IMR-90 (cell line): ENCODE data around the gene NHLRC3. TPM values are rescaled to one million over a fixed set of nuclear protein-coding genes. Genes with fewer than 3 reads are reported as not detected.

ENCODE experiments used
- ATAC-seq: fragments of 200-7000 bp; cut with Tn5 transposase; 2 replicates; pipeline ENCODE4 v1.9.1; 2020; ENCODE audit warnings: low read depth, mild to moderate bottlenecking, moderate library complexity
- BruUV-seq: library from RNA; stranded (reverse); fragments of 400-500 nt; replicated peaks from 2 replicates; lab custom pipeline; 2021; lab: Mats Ljungman, UMichigan
- CTCF ChIA-PET: fragments of 300-600 bp; formaldehyde crosslinking; extraction: SDS; loops from one replicate; lab custom pipeline; 2021; ENCODE audit warnings: antibody characterized with exemption; lab: Yijun Ruan, JAX
- POLR2A ChIA-PET: fragments of 300-600 bp; sonication (Branson Sonifier 250); formaldehyde crosslinking; loops from one replicate; lab custom pipeline; 2022; ENCODE audit warnings: antibody characterized with exemption; ENCODE audit not compliant: unreplicated experiment; lab: Charles Lee
- DNase-seq: peaks from one replicate; pipeline ENCODE4 v3.0.0; 2013
- H2AFZ ChIP-seq: replicated peaks from 2 replicates; pipeline ENCODE3; 2013; ENCODE audit warnings: low read length, mild to moderate bottlenecking; ENCODE audit not compliant: poor library complexity
- H2AK5ac ChIP-seq: 2 replicates; pipeline ENCODE4 v1.6.1; 2013; ENCODE audit warnings: low read depth, low read length, inconsistent platforms
- H2AK9ac ChIP-seq: replicated peaks from 2 replicates; pipeline ENCODE3; 2013; ENCODE audit warnings: mild to moderate bottlenecking, low read depth, low read length, moderate library complexity; ENCODE audit not compliant: poor library complexity
- H2BK120ac ChIP-seq: 2 replicates; pipeline ENCODE4 v1.6.1; 2013; ENCODE audit warnings: low read depth, low read length, inconsistent platforms
- H2BK15ac ChIP-seq: 3 replicates; pipeline ENCODE4 v1.6.1; 2013; ENCODE audit warnings: low read depth, low read length, inconsistent platforms
- H2BK20ac ChIP-seq: 2 replicates; pipeline ENCODE4 v1.6.1; 2013; ENCODE audit warnings: low read depth, mild to moderate bottlenecking, inconsistent platforms, low read length, moderate library complexity
- H2BK5ac ChIP-seq: 2 replicates; pipeline ENCODE4 v1.6.1; 2013; ENCODE audit warnings: mild to moderate bottlenecking, low read depth, low read length, inconsistent platforms; ENCODE audit not compliant: poor library complexity, severe bottlenecking
- H3K14ac ChIP-seq: replicated peaks from 2 replicates; pipeline ENCODE4 v1.6.1; 2013; ENCODE audit warnings: low read depth, low read length, inconsistent platforms
- H3K18ac ChIP-seq: 2 replicates; pipeline ENCODE4 v1.6.1; 2013; ENCODE audit warnings: low read depth, low read length, control low read depth
- H3K23ac ChIP-seq: 2 replicates; pipeline ENCODE4 v1.6.1; 2013; ENCODE audit warnings: low read depth, low read length, inconsistent platforms
- H3K27ac ChIP-seq: 2 replicates; pipeline ENCODE4 v1.5.1; 2013; ENCODE audit warnings: mild to moderate bottlenecking, control low read depth, low read length; ENCODE audit not compliant: insufficient read depth
- H3K27me3 ChIP-seq: 2 replicates; pipeline ENCODE4 v1.6.1; 2013; ENCODE audit warnings: low read length; ENCODE audit not compliant: control insufficient read depth, insufficient read depth
- H3K36me3 ChIP-seq: 2 replicates; pipeline ENCODE4 v1.6.1; 2013; ENCODE audit warnings: low read length, mixed read lengths; ENCODE audit not compliant: control insufficient read depth, insufficient read depth
- H3K4ac ChIP-seq: 2 replicates; pipeline ENCODE4 v1.6.1; 2013; ENCODE audit warnings: low read depth, low read length, inconsistent platforms
- H3K4me1 ChIP-seq: 2 replicates; pipeline ENCODE4 v1.6.1; 2013; ENCODE audit warnings: low read length, mixed read lengths; ENCODE audit not compliant: control insufficient read depth, insufficient read depth
- H3K4me2 ChIP-seq: 2 replicates; pipeline ENCODE4 v1.6.1; 2013; ENCODE audit warnings: low read depth, mild to moderate bottlenecking, control low read depth, low read length, moderate library complexity
- H3K4me3 ChIP-seq: 2 replicates; pipeline ENCODE4 v1.5.1; 2013; ENCODE audit warnings: low read depth, mild to moderate bottlenecking, control low read depth, low read length, moderate library complexity; ENCODE audit not compliant: insufficient read depth
- H3K56ac ChIP-seq: 2 replicates; pipeline ENCODE4 v1.6.1; 2013; ENCODE audit warnings: low read length, inconsistent platforms; ENCODE audit not compliant: insufficient read depth; ENCODE audit errors: extremely low read depth
- H3K79me1 ChIP-seq, 2 experiments: 2 replicates each; pipeline ENCODE4 v1.6.1; 2013; ENCODE audit warnings: low read length in 2 of 2, inconsistent platforms in 1 of 2, low read depth in 1 of 2
- H3K9ac ChIP-seq: 2 replicates; pipeline ENCODE4 v1.6.1; 2013; ENCODE audit warnings: low read depth, low read length, control low read depth
- H3K9me1 ChIP-seq: 2 replicates; pipeline ENCODE4 v1.6.1; 2013; ENCODE audit warnings: low read length, inconsistent platforms; ENCODE audit not compliant: insufficient read depth
- H3K9me3 ChIP-seq: 2 replicates; pipeline ENCODE4 v1.6.1; 2013; ENCODE audit warnings: low read length; ENCODE audit not compliant: control insufficient read depth, insufficient read depth
- H4K20me1 ChIP-seq: 2 replicates; pipeline ENCODE4 v1.6.1; 2013; ENCODE audit warnings: low read length, inconsistent platforms; ENCODE audit not compliant: insufficient read depth
- H4K5ac ChIP-seq: 2 replicates; pipeline ENCODE4 v1.6.1; 2013; ENCODE audit warnings: mild to moderate bottlenecking, low read depth, low read length, control low read depth
- H4K8ac ChIP-seq, 2 experiments: 2 replicates each; pipeline ENCODE4 v1.6.1; 2013; ENCODE audit warnings: low read depth in 2 of 2, low read length in 2 of 2, control low read depth in 1 of 2, inconsistent platforms in 1 of 2
- H4K91ac ChIP-seq: 2 replicates; pipeline ENCODE4 v1.6.1; 2013; ENCODE audit warnings: low read depth, low read length, inconsistent platforms; ENCODE audit not compliant: insufficient read depth
- CEBPB ChIP-seq: IDR thresholded peaks from 2 replicates; pipeline ENCODE4 v1.6.1; 2012; ENCODE audit warnings: low read depth, low read length, improper control_type of control experiment
- CHD1 ChIP-seq: IDR thresholded peaks from 2 replicates; pipeline ENCODE4 v1.6.1; 2012; ENCODE audit warnings: low read depth, low read length, improper control_type of control experiment
- CTCF ChIP-seq: conservative IDR thresholded peaks from 2 replicates; pipeline ENCODE4 v1.5.1; 2012; ENCODE audit warnings: mild to moderate bottlenecking, low read depth, low read length, improper control_type of control experiment
- ELK1 ChIP-seq: fragments of 150-350 bp; IDR thresholded peaks from 2 replicates; pipeline ENCODE4 v1.6.1; 2016; ENCODE audit warnings: low read depth, mild to moderate bottlenecking, low read length, moderate library complexity, borderline replicate concordance
- FOS ChIP-seq: fragments of 150-350 bp; IDR thresholded peaks from 2 replicates; pipeline ENCODE4 v1.6.1; 2016; ENCODE audit warnings: low read depth, low read length
- MAZ ChIP-seq: IDR thresholded peaks from 2 replicates; pipeline ENCODE4 v1.6.1; 2012; ENCODE audit warnings: low read depth, mild to moderate bottlenecking, low read length, improper control_type of control experiment, moderate library complexity, borderline replicate concordance
- MXI1 ChIP-seq: IDR thresholded peaks from 2 replicates; pipeline ENCODE4 v1.6.1; 2012; ENCODE audit warnings: low read depth, mild to moderate bottlenecking, low read length, moderate library complexity, borderline replicate concordance
- NFE2L2 ChIP-seq: fragments of 150-350 bp; IDR thresholded peaks from 2 replicates; pipeline ENCODE4 v1.6.1; 2016; ENCODE audit warnings: low read depth, mild to moderate bottlenecking, low read length
- POLR2A ChIP-seq: IDR thresholded peaks from 2 replicates; pipeline ENCODE4 v1.6.1; 2012; ENCODE audit warnings: mild to moderate bottlenecking, low read depth, low read length
- RAD21 ChIP-seq: IDR thresholded peaks from 2 replicates; pipeline ENCODE4 v1.6.1; 2012; ENCODE audit warnings: low read length, improper control_type of control experiment
- SMC3 ChIP-seq: fragments of 150-350 bp; IDR thresholded peaks from 2 replicates; pipeline ENCODE4 v1.6.1; 2016; ENCODE audit warnings: low read depth, mild to moderate bottlenecking, antibody characterized with exemption, low read length, moderate library complexity
- USF2 ChIP-seq: fragments of 150-350 bp; IDR thresholded peaks from 2 replicates; pipeline ENCODE4 v1.6.1; 2017; ENCODE audit warnings: mild to moderate bottlenecking, antibody characterized with exemption, low read length, low read depth
- WGBS, 2 experiments: methylation state at CpG; one replicate each; pipeline versions ENCODE4 v1.1.5 to v1.1.7; 2013; ENCODE audit warnings: missing lambda C conversion rate in 2 of 2; ENCODE audit not compliant: insufficient read length in 1 of 2; ENCODE audit errors: extremely low coverage in 2 of 2; 5-methylcytosine and 5-hydroxymethylcytosine counted together
- dilution Hi-C: fragments of 300-500 bp; cut with HindIII; formaldehyde crosslinking; loops from one replicate; pipeline ENCODE4 v1.14.3; 2018; ENCODE audit warnings: low sequenced_read_pairs; ENCODE audit not compliant: unreplicated experiment
- in situ Hi-C: fragments of 300-500 bp; cut with MboI; formaldehyde crosslinking; loops from 3 replicates; pipeline ENCODE4 v1.14.3; 2019; ENCODE audit warnings: low sequenced_read_pairs, inconsistent platforms, mixed read lengths
- intact Hi-C: fragments of 100-400 bp; cut with micrococcal nuclease; formaldehyde crosslinking; loops from 2 replicates; pipeline ENCODE4 v1.10.0; 2022
- polyA plus RNA-seq, 3 experiments: library from polyadenylated mRNA; depleted of rRNA; stranded (reverse); fragments of >200 nt; gene quantifications; 2 replicates each; pipeline ENCODE4 v1.2.3, GENCODE V29; 2012; ENCODE audit warnings: low replicate concordance in 1 of 3
- total RNA-seq: library from RNA; depleted of rRNA; stranded (reverse); fragments of >200 nt; gene quantifications from 2 replicates; pipeline ENCODE4 v1.2.3, GENCODE V29; 2012

The NHLRC3 gene
- total and polyA plus RNA-seq, 2 of the 4 experiments (the other 2 are of a cell fraction), result 3.0 to 4.2 TPM

- no TSS peak for BruUV-seq
- no peak overlapping the region for H2BK120ac ChIP-seq
- no peak overlapping the region for H4K91ac ChIP-seq
- H3K4me3 ChIP-seq, result no peak overlapping the region
- H3K79me1 ChIP-seq, result peaks cover 18 to 41% of the 10 kb centered on the region in 2 experiments
- H2BK5ac ChIP-seq, result no peak overlapping the region
- H3K18ac ChIP-seq, result no peak overlapping the region
- no peak overlapping the region for H3K14ac ChIP-seq
- no peak overlapping the region for H3K27ac ChIP-seq
- H2BK20ac ChIP-seq, result no peak overlapping the region
- DNase-seq (no peak), ATAC-seq (no peak)
- no peaks in the 10 kb centered on the region; the same call in 1 of the 2 replicates for H3K9me1 ChIP-seq
- no peak overlapping the region for H2AFZ ChIP-seq
- ChIA-PET CTCF (interaction anchor here (1.7 kb wide), 1 partner anchor 10 kb away, joined by 6 read pairs; no protein-coding TSS in a partner anchor), POLR2A (no interaction called here)
- in situ Hi-C loops, result no loop called here
- no CpG with 5 or more reads among the region's 1 CpG for WGBS, 2 experiments
- peaks cover 2% of the 10 kb centered on the region; the same call in 1 of the 2 replicates for H3K36me3 ChIP-seq
- H3K9ac ChIP-seq, result no peak overlapping the region
- peaks cover 2% of the 10 kb centered on the region; the same call in 1 of the 2 replicates for H3K4me1 ChIP-seq
- no peak overlapping the region for H2AK5ac ChIP-seq
- intact Hi-C loops, result loop anchor here (10.0 kb wide), 1 partner anchor 381 kb away; no protein-coding TSS in a partner anchor
- H2AK9ac ChIP-seq, result no peak overlapping the region
- no peak overlapping the region for H3K23ac ChIP-seq
- TF ChIP-seq NFE2L2, result no peak
- no peak for TF ChIP-seq CEBPB
- TF ChIP-seq FOS, result no peak
- TF ChIP-seq ELK1, result no peak
- TF ChIP-seq CTCF, result no peak
- no peak for TF ChIP-seq POLR2A
- no peak for TF ChIP-seq CHD1
- TF ChIP-seq USF2, result no peak
- no peak for TF ChIP-seq RAD21
- TF ChIP-seq MAZ, result no peak
- TF ChIP-seq MXI1, result no peak
- no peak for TF ChIP-seq SMC3
- H4K5ac ChIP-seq, result no peak overlapping the region
- no peaks in the 10 kb centered on the region for H3K9me3 ChIP-seq
- no peak overlapping the region for H2BK15ac ChIP-seq
- no peaks in the 10 kb centered on the region for H3K27me3 ChIP-seq
- H4K20me1 ChIP-seq, result peaks cover 4% of the 10 kb centered on the region; the same call in 1 of the 2 replicates
- H3K4ac ChIP-seq, result no peak overlapping the region
- no peak overlapping the region for H3K4me2 ChIP-seq
- dilution Hi-C loops, result no loop called here
- no peak overlapping the region for H4K8ac ChIP-seq
- no peak overlapping the region for H3K56ac ChIP-seq
Observed at GRCh38 chr13:39034085-39034484, 4.2 kb upstream of the NHLRC3 start.
